Urothelium cell line (cell line): ENCODE measurements around the gene LDLRAD1.
"Not testable (repeated sequence)": the region's sequence is repeated elsewhere in the genome, so short reads cannot be mapped to it uniquely, and the experiment has no call there.

Experiments used
- DNase-seq: peaks from one replicate; pipeline ENCODE4 v3.0.0; 2011; ENCODE audit warnings: low spot score, mixed read lengths
- FAIRE-seq: peaks from 2 replicates; lab custom pipeline; 2011; peaks lifted over from hg19 to GRCh38; lab: Jason Lieb, UNC

Gene LDLRAD1

DNA sequence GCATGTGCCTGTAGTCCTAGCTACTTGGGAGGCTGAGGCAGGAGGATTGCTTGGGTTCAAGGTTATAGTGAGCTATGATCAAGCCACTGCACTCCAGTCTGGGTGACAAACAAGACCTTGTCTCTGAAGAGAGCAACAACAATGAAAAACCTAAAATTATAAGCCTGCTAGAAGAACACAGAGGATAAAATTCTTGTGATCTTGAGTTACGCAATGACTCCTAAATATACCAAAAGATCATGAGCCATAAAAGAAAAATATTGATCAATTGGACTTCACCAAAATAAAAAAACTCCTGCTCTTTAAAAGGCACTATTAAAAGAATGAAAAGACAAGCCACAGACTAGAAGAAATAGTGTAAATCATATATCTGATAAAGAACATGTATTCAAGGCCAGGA, 22.3 kb downstream of the LDLRAD1 start:
- no peak for DNase-seq
- FAIRE-seq = no peak

DNA sequence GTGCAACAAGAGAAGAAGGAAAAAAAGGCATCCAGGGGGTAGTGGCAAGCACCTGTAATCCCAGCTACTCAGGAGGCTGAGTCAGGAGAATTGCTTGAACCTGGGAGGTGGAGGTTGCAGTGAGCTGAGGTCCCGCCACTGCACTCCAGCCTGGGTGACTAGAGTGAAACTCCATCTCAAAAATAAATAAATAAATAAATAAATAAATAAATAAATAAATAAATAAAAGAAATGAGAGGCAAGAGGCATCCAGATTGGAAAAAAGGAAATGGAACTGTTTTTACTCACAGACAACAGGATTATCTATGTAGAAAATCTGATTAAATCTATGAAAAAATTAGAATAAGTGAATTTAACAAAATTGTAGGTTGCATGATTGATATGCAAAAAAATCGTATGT, 23.5 kb downstream of the LDLRAD1 start:
- not testable (repeated sequence) for FAIRE-seq, DNase-seq

DNA sequence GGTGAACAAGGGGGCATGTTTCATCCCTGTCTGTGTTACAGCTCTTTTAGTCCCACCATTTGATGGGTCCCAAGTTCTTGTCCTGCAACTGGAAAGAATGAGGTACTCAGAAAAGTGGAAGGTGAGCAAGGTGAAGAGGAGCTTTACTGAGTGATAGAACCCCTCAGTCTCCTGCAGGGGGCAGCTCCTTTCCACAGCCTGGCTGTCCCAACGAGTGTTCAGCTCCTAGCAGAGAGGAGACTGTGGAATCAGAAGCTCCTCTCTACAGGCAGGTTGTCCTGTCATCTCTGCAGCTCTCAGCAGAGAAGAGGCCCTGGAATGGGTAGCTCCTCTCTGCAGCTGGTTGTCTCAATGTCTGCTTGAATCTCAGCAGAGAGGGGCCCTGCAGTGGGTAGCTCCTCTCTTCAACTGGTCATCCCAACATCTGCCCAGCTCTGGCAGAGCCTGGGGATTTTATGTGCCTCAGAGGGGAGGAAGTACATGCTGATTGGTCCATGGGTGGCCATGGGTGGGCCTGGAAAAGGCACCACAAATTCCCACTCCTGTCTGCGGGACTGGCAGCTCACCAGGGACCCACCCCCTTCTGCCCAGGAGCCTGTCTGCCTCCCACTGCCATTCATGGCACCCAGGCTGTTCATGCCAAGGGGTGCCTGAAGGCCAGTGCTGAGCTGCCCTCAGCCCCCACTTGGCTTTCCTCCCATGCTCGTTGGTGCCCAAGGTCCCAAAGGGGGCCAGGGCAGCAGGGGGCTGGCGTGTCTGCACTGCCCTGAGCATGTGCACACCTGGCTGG, 25.7 kb downstream of the LDLRAD1 start:
- no peak for DNase-seq
- FAIRE-seq = no peak

DNA sequence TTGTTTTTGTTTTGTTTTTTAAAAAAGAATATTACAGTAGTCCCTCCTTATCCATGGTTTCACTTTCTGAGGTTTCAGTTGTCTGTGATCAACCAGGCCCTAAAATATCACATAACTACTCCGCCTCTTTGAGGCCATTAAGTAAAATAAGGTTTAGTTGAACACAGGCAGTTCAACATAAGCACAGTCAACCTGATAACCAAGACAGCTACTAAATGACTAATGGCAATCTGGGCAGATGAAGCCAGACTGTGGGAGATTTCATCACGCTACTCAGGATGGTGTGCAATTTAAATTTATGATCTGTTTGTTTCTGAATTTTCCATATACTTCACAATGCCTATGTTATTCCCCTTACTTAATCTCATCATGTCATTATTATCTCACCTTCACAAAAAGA, 30.1 kb downstream of the LDLRAD1 start:
- no peak for FAIRE-seq
- DNase-seq = no peak

DNA sequence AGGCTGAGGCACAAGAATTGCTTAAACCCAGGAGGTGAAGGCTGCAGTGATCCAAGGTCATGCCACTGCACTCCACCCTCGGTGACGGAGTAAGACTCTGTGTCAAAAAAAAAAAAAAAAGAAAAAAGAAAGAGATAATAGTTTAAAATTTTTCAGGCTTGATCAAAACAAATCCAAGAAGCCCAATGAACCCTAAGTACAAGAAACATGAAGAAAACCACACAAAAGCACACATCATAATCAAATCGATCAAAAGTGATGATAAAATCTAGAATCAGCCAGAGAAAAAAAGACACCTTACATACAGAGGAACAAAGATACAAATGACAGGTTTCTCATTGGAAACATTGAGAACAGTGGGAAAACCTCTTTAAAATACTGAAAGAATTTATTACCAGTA, 31.5 kb downstream of the LDLRAD1 start:
- DNase-seq = no peak
- FAIRE-seq = no peak

DNA sequence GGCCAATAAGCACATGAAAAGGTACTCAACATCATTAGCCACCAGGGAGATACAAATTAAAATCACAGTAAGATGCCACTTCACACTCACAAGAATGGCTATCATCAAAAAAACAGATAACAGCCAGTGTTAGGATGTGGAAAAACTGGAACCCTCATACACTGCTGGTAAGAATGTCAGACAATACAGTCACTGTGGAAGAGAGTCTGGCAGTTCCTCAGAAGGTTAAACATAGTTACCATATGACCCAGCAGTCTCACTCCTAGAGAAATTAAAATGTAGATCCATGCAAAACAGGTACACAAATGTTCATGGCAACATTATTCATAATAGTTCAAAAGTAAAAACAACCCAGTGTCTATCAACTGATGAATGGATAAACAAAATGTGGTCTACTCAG, 33.3 kb downstream of the LDLRAD1 start:
- FAIRE-seq (no peak), DNase-seq (no peak)

DNA sequence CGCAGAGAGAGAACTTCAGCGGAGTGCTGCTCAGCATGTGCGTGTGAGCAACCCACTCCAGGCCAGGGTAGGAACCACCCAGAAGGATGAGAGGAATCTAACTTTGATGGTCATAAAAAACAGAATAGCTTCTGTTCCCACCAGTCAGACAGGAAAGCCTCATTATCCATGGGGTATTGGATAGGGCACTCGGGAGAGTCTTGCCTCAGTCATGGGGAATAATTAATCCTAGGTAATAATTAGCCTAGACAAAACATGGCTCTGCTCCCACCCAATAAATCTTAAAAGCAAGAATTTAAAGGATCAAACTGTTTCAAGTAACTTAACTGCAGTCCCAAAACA, 35.3 kb downstream of the LDLRAD1 start:
- no peak for DNase-seq
- FAIRE-seq = no peak

DNA sequence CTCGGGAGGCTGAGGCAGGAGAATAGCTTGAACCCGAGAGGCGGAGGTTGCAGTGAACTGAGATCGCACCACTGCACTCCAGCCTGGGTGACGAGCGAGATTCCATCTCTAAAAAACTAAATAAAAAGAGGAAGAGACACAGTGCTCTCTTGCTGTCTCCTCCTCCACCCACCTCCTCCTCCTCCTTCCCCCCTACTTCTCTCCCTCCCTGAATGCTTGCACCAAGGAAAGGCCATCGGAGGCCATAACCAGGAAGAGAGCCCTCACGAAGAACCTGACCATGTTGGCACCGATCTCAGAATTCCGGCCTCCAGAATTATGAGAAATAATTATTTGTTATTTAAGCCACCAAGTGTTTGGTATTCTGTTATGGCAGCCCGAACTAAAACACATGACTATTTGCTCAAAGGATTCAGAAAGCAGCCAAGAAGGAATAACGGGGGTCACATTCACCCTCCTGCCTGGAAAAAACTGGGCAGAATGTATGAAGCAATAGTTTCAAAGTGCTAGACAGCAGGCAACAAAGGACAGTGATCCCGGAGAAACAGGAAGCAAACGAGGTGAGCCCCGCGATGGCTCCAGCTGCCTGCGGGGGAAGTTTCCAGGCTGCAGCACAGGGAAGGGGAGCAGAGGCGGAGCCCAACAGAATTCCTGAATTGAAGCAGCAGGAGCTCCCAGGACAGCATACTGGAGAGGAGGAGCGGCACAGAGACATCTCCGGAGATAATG, 35.8 kb downstream of the LDLRAD1 start:
- FAIRE-seq = no peak
- DNase-seq = peak; percentile 39

DNA sequence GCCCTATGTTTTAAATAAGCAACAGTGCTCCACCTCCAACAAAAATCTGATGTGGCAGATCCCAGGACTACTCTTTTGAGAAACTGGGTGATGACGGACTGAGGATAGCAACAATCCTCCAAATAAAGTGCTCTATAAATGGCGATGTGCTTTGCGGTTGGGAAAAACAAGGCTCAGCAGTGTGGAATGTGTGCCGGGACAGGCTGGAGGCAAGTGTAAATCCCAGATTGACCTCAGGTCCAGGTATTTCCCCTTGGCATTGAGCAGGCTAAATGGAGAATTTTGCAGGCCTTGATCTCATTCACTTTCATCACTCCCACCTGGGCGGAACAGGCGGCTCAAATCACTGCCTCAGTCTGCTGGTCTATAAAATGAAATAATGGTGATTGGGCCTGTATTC, 36.8 kb downstream of the LDLRAD1 start:
- DNase-seq = peak; percentile 59
- FAIRE-seq = no peak

DNA sequence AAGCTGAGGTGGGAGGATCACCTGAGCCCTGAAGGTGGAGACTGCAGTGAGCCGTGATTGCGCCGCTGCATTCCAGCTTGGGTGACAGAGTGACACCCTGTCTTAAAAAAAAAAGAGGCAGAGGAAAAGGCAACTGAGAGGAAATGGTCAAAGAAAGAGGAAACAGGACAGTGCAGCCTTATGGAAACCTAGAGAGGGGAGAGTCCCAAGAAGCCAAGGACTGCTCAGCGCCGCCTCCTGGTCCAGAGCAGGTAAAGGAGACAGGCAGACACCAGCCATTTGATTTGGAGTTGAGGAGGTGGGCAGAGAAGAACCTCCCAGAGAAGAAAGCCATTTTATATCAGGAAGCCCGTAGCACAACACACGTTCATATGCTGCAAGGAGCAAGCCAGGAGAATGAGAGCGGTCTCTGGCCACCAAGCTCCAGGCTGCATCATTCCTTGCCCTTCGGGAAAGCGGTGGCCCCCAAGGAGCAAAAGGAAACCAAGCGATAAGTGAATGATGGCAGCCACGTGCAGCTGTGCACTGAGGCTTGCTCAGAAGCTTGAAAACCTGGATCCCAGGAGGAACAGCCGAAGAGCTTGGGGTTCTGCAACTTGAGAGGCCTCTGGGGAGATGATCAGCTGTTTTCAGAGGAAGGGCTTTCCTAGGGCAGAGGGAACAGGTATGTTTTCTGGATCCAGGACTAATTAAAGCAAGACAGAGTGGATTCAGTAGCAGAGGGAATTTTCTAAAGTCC, 38.1 kb downstream of the LDLRAD1 start:
- DNase-seq (no peak), FAIRE-seq (no peak)

DNA sequence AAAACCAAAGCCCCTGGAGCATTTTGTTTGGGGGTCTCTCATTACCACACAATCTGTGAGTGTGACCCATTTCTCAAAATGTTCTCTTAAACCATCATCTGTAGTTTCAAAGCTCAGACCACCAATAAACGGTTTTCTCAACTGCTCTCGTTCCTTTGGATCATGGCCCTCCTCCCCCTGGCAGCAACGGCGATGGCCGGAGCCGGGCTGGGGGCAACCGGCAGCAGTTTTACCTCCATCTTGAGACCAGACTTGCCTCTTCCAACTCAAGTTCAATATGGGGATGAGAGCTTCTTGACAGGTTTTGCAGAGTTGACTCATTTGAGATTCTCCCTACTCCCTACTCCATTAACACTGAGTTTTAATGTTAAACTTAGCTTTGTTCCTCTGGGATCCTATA, 42.1 kb downstream of the LDLRAD1 start:
- no peak for FAIRE-seq

DNA sequence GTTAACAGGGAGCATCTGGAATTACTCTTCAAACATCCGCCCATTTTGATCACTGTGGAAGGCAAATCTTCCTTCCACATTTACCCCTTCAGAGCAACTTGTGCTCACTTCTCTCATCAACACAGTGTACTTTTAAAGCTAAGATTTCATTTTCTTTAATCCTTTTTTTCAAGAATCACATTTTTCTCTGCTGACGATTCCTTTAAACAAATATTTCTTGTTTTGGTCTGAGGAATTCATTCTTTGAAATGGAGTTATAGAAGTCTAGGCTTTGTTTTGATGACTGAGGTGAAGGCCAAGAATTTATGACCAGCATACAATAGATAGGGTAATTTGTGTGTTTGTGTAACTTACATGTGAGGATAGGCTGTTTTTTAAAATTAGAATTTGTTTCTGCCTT, 46.3 kb downstream of the LDLRAD1 start:
- DNase-seq = no peak
- FAIRE-seq = no peak

More for the DNA sequence above, 42.1 kb downstream of the LDLRAD1 start:
- DNase-seq = no peak

DNA sequence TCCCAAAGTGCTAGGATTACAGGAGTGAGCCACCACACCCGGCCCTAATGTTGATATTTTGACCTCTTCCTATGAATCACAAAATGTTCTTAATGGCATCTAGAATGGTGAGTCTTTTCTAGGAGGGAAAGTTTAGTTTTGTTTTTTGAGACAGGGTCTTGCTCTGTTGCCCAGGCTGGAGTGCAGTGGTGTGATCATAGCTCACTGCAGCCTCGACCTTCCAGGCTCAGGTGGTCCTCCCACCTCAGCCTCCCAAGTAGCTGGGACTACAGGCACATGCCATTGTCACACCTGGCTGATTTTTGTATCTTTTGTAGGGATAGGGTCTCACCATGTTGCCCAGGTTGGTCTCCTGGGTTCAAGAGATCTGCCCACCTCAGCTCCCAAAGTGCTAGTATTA, 48.7 kb downstream of the LDLRAD1 start:
- not testable (repeated sequence) for FAIRE-seq, DNase-seq

DNA sequence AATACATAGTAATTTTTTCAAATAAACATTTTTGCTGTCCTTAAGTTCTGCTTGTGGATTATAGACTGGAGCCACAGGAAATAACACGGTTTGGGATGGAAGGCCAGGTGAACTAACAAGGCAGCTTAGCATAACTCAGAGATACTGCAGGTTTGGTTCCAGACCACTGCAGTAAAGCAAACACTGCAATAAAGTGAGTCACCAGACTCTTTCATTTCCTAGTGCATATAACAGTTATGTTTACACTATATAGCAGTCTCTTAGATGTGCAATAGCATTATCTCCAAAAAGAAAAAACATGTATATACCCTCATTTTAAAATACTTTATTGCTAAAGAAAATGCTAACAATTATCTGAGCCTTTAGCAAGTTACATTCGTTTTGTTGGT, 49.9 kb downstream of the LDLRAD1 start:
- FAIRE-seq = no peak
- no peak for DNase-seq

DNA sequence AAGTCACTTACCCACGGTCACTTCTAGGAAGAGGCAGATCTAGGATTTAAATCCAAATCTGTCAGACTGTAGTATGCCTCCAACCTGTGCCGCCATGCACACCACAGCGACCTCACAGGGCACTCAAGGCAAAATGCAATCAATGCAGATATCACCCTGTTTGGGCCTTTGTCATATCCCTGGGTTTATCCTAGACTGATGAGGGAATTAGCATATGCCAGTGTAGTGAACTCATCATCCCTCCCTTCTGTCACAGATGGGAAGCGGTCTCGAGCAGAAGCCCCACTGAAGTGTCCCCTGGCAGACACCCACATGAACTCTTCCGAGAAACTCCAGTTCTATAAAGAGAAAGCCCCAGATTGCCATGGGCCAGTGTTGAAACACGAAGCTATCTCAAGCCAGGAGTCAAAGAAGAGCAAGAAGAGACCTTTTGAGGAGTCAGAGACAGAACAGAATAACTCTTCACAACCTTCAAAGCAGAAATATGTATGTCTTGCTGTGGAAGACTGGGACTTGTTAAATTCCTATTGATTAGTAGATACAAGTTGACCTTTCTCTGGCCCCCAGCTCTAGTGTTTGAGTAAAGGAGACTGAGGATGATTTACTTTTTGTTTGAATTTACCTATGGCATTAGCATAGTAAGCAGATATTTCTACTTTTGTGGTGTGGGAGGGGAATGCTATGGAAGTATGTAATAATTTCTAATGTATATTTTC, 50.4 kb downstream of the LDLRAD1 start:
- no peak for FAIRE-seq

DNA sequence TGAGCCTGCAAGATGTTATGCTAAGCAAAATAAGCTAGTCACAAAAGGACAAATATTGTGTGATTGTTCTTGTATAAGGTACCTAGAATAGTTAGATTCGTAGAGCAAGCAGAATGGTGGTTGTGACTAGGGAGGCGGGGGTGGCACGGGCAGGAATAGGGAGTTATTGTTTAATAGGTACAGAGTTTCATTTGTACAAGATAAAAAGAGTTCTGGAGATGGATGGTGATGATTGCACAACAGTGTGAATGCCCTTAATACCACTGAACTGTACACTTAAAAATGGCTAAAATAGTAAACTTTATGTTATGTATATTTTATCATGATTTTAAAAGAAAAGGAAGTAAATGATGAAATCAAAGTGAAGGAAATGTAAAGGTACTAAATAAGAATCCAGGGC, 51.2 kb downstream of the LDLRAD1 start:
- no peak for FAIRE-seq

More for the DNA sequence above, 50.4 kb downstream of the LDLRAD1 start:
- no peak for DNase-seq

DNA sequence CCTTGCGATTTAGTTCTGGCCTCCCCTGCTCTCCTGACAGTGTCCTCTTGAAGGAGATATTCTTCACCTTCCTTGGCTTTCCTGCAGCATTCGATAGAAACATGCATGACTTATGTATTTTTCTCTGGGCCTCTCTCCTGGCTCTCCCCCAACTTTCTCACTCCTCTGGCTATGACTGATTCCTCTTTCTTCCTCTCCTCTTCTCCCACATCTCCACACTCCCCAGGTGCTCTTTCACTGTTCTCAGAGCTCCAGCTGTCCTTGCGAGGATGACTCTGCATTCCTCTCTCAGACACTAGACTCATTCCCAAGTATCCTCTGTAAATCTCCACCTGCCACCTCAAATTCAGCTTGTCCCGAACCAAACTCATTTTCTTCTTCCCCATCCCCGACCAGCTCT, 53.9 kb downstream of the LDLRAD1 start:
- DNase-seq (no peak), FAIRE-seq (no peak)

More for the DNA sequence above, 51.2 kb downstream of the LDLRAD1 start:
- no peak for DNase-seq

DNA sequence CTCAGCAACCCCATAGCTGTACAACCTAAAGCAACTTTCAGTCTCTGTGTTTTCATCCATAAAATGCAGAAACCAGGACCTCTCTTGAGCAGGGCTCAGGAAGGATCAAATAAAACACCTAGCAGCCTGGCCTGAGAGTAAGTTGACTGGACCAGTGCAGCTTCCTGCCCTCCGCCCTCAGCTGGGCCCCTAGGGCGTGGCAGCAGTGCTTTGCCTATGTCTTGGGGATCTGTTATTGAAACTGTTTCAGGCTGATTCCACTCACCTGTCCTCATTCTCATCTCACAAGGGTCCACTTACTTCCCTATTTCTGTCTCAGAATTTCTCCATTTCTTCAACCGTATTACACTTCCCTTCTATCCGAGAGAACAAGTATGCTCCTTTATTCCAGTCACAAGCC, 54.5 kb downstream of the LDLRAD1 start:
- FAIRE-seq = no peak
- DNase-seq = no peak

DNA sequence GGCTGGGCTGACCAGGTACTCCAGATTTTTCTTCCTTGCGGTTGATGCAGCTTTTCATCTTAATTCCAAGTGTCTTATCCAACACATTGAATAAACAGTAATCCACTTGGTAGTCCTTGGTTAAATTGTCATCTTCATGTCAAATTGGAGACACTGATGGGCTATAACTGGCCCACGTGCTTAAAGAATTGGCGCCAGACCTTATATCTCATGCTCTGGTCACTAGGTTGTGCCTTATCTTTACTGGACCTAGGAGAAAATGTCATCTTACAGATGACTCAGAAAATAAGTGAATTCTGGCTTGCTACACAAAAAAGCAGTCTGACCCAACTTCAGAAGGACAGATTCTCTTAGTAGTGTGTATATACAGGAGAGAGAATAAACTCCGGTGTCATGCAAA, 55.6 kb downstream of the LDLRAD1 start:
- DNase-seq = no peak
- no peak for FAIRE-seq

DNA sequence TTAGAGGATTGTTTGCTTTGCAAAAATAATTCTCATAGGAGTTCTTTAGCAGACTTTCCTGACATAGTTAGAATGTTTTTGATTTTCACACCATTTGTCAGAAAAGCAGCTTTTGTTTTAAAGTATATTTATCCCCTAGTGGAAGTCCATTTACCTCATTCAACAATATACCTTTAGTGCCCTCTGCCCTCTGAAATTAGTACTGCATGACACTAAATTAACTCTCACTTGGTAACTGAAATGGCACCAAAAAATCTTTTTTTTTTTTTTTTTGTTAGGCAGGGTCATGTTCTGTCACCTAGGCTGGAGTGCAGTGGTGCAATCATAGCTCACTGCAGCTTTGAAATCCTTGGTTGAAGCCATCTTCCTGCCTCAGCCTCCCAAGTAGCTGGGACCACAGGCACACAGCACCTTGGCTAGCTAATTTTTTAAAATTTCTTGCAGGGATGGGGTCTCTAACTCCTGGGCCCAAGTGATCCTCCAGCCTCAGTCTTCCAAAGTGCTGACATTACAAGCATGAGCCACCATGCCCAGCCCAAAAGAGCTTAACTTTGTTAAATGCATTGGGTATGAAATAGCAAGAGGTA, 58.2 kb downstream of the LDLRAD1 start:
- FAIRE-seq = no peak
- DNase-seq = no peak
